ENCODE data around the gene ELFN2.
"Not testable (repeated sequence)": the region's sequence is repeated elsewhere in the genome, so short reads cannot be mapped to it uniquely, and the experiment has no call there.

GRCh38 chr22:37468201-37468695 is 41.0 kb upstream of the ELFN2 start:
- not testable (repeated sequence) for TF ChIP-seq CTCF (IDR thresholded peaks at IDR 0.05; ENCODE audit: borderline replicate concordance, extremely low read depth, low read length, poor library complexity, severe bottlenecking); EZH2 (IDR thresholded peaks at IDR 0.05; ENCODE audit: borderline replicate concordance, low read depth, low read length, severe bottlenecking)
